ENCODE results near the gene OSBPL1A. TPM values are rescaled to one million over a fixed set of nuclear protein-coding genes. Genes with fewer than 3 reads are reported as not detected.

The OSBPL1A gene
- total RNA-seq: 21.9 and 33.3 TPM in 2 replicates
- polyA plus RNA-seq: 23.1 and 35.1 TPM in 2 replicates

DNA sequence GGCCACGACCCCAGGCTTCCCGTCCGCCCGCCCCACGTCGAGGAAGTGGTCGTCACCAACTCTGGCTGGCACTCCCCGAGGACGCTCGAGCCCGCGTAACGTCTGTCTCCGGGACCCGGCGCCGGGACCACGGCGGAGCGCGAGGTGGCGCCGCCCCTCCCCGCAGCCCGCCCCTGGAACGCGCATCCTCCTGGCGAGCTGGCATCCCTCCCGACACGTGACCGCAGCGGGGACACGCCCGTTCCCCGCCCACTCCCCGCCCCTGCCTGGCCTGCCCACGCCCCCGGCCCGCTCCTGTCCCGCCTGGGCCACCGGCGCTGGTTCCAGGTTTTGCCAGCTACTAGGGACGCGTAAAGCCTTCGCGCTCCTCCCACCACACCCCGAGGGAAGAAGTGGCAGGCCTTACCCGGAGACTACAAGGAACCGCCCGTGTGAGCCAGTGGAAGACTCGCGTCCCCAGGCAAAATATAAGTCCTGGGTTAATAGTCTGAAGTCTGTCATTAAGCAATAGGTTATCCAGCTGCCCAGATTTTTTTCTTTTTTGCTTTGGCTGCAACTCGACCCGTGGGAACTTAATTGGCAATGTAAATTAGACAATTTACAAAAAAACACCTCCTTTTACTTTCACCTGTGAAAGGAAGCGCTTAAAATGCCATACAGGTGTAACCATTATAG, at the start of gene OSBPL1A:
Gene OSBPL1A, minus strand, starts transcription at position 131 of the 675 bp plus-strand sequence. CDS start 20,291 bp downstream, outside the sequence.
- peak within 1 kb of the TSS; percentile 48 for H3K4me3 ChIP-seq
- H3K27me3 ChIP-seq: no peaks in the 10 kb centered on the region
- H3K36me3 ChIP-seq: no peaks in the 10 kb centered on the region
- TF ChIP-seq, protein P1, sequence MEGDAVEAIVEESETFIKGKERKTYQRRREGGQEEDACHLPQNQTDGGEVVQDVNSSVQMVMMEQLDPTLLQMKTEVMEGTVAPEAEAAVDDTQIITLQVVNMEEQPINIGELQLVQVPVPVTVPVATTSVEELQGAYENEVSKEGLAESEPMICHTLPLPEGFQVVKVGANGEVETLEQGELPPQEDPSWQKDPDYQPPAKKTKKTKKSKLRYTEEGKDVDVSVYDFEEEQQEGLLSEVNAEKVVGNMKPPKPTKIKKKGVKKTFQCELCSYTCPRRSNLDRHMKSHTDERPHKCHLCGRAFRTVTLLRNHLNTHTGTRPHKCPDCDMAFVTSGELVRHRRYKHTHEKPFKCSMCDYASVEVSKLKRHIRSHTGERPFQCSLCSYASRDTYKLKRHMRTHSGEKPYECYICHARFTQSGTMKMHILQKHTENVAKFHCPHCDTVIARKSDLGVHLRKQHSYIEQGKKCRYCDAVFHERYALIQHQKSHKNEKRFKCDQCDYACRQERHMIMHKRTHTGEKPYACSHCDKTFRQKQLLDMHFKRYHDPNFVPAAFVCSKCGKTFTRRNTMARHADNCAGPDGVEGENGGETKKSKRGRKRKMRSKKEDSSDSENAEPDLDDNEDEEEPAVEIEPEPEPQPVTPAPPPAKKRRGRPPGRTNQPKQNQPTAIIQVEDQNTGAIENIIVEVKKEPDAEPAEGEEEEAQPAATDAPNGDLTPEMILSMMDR (IDR thresholded peaks at IDR 0.05; ENCODE audit: low read depth, low read length): no peak
- H3K27ac ChIP-seq: peak within 1 kb of the TSS; percentile 8
- H3K4me1 ChIP-seq (ENCODE audit: low read depth): no peaks in the 10 kb centered on the region
- H3K9me3 ChIP-seq (ENCODE audit: low read depth): no peaks in the 10 kb centered on the region
- DNase-seq (ENCODE audit: low read depth in 1 of 2, low spot score in 1 of 2): peak; percentile 96 to 98

DNA sequence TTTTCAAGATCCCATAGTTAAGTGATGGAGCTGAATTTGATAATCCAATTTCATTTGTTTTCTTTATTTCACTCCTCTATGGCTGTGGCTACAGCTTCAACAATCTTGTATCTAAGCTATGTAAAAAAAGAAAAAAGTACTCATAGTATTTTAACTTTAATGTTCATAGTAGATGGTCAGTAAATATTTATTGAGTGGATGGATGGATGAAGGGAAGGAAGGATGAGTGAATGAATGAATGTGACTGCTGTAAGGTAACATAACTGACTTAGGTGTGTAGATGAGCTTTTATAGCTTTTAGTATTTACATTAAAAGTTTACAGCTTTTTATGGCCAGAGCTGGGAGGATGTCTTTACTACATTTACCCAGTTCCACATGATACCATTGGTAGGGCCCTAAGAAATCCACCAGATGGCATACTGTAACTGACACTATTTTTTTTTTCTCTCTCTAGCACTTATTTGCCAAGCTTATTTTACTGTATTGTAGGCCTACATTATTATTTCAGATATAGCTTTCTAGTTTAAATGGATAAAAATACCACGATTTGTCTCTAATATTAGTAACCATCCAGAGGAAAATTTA, 49.4 kb upstream of the OSBPL1A start:
- Histone ChIP-seq H3K9me3 (ENCODE audit: low read depth) (no peaks in the 10 kb centered on the region), H3K4me3 (no peak overlapping the region), H3K4me1 (ENCODE audit: low read depth) (no peaks in the 10 kb centered on the region), H3K27ac (no peak overlapping the region), H3K36me3 (peaks cover 42% of the 10 kb centered on the region), H3K27me3 (no peaks in the 10 kb centered on the region)
- TF ChIP-seq, protein P1 (IDR thresholded peaks at IDR 0.05; ENCODE audit: low read depth, low read length): peak; percentile 13
- DNase-seq (ENCODE audit: low read depth in 1 of 2, low spot score in 1 of 2): no peak

- no peaks in the 10 kb centered on the region for H3K4me1 ChIP-seq (ENCODE audit: low read depth)
- H3K4me3 ChIP-seq: no peak overlapping the region
- no peaks in the 10 kb centered on the region for H3K27me3 ChIP-seq
- DNase-seq (ENCODE audit: low read depth in 1 of 2, low spot score in 1 of 2): no peak
- H3K27ac ChIP-seq: no peak overlapping the region
- peaks cover 46% of the 10 kb centered on the region for H3K36me3 ChIP-seq
- TF ChIP-seq, protein P1 (IDR thresholded peaks at IDR 0.05; ENCODE audit: low read depth, low read length): no peak
- H3K9me3 ChIP-seq (ENCODE audit: low read depth): no peaks in the 10 kb centered on the region
These were observed 48.8 kb upstream of the OSBPL1A start for GRCh38 chr18:24446453-24446852.

DNA sequence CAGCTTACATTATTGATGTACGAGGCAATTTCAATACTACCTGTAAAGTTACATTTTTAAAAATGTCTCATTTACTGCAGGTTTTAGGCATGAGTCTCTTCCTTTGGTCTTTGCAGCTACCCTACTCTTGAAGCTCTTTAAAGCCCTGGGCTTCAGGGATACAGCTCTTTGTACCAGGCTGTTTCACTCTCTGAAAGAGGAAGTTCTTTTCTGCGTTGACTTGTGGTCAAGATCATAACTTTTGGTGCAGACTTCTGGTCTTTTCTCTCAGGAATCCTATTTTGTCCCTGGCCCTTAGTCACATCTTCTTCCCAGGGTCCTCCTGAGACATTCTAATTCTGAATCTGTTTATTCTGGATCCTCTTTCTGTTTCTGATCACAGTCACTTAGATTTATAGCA, 46.2 kb upstream of the OSBPL1A start:
- no peaks in the 10 kb centered on the region for H3K27me3 ChIP-seq
- H3K36me3 ChIP-seq: peaks cover 38% of the 10 kb centered on the region
- no peaks in the 10 kb centered on the region for H3K9me3 ChIP-seq (ENCODE audit: low read depth)
- TF ChIP-seq, protein P1 (IDR thresholded peaks at IDR 0.05; ENCODE audit: low read depth, low read length): no peak
- H3K4me3 ChIP-seq: no peak overlapping the region
- DNase-seq (ENCODE audit: low read depth in 1 of 2, low spot score in 1 of 2): no peak
- no peaks in the 10 kb centered on the region for H3K4me1 ChIP-seq (ENCODE audit: low read depth)
- no peak overlapping the region for H3K27ac ChIP-seq

DNA sequence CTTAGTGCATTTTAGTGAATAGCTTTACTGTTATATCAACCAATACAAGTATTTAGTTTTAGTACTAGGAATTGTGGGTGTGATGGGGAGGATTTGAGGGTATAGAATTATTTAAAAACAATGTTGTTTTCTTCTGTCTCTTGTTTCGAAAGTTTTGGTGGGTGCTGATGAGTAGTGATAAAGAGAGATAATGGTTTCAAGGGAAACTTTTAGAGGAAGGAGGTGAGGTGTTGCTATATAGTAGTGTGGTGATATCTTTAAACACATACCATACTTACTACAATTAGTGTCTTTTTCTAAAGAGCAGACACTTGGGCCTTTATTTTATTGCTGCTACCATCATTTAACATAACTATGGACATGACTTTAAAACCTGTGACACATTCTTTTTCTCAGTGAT, 39.3 kb upstream of the OSBPL1A start:
- H3K27ac ChIP-seq: no peak overlapping the region
- H3K36me3 ChIP-seq: peaks cover 20% of the 10 kb centered on the region
- TF ChIP-seq, protein P1 (IDR thresholded peaks at IDR 0.05; ENCODE audit: low read depth, low read length): no peak

More for the DNA sequence above, 39.3 kb upstream of the OSBPL1A start:
- Histone ChIP-seq H3K4me1 (ENCODE audit: low read depth) (no peaks in the 10 kb centered on the region), H3K27me3 (no peaks in the 10 kb centered on the region), H3K9me3 (ENCODE audit: low read depth) (no peaks in the 10 kb centered on the region), H3K4me3 (no peak overlapping the region)
- no peak for DNase-seq (ENCODE audit: low read depth in 1 of 2, low spot score in 1 of 2)
